IgD-negative memory B cell (primary cell): ENCODE data around the gene OPALIN. TPM values are rescaled to one million over a fixed set of nuclear protein-coding genes. Genes with fewer than 3 reads are reported as not detected.

ENCODE experiments used
- H3K27ac Mint-ChIP-seq, 3 donors: one replicate each; pipeline ENCODE4 v1.8.0; 2020 to 2022; ENCODE audit warnings: mild to moderate bottlenecking in 3 of 3, mixed read lengths in 3 of 3, moderate library complexity in 1 of 3
- H3K27me3 Mint-ChIP-seq: one replicate; pipeline ENCODE4 v1.8.0; 2021; ENCODE audit warnings: mixed read lengths
- H3K36me3 Mint-ChIP-seq: one replicate; pipeline ENCODE4 v1.8.0; 2020; ENCODE audit warnings: mild to moderate bottlenecking, mixed read lengths
- H3K4me1 Mint-ChIP-seq, 3 donors: one replicate each; pipeline ENCODE4 v1.8.0; 2020 to 2022; ENCODE audit warnings: mixed read lengths in 3 of 3, mild to moderate bottlenecking in 1 of 3
- H3K4me3 Mint-ChIP-seq, 4 donors: one replicate each; pipeline ENCODE4 v1.8.0; 2020 to 2022; ENCODE audit warnings: mild to moderate bottlenecking in 4 of 4, mixed read lengths in 4 of 4, moderate library complexity in 3 of 4
- H3K9me3 Mint-ChIP-seq, 3 donors: one replicate each; pipeline ENCODE4 v1.8.0; 2020 to 2021; ENCODE audit warnings: mixed read lengths in 3 of 3, mild to moderate bottlenecking in 1 of 3
- polyA plus RNA-seq: library from polyadenylated mRNA; unstranded; fragments of 300-500 nt; fragmentation: Illumina TruSeq; gene quantifications from one replicate; pipeline ENCODE4 v1.2.3, GENCODE V29; 2021

The OPALIN gene
- polyA plus RNA-seq, 1 donor from 2014 or later = not detected

DNA sequence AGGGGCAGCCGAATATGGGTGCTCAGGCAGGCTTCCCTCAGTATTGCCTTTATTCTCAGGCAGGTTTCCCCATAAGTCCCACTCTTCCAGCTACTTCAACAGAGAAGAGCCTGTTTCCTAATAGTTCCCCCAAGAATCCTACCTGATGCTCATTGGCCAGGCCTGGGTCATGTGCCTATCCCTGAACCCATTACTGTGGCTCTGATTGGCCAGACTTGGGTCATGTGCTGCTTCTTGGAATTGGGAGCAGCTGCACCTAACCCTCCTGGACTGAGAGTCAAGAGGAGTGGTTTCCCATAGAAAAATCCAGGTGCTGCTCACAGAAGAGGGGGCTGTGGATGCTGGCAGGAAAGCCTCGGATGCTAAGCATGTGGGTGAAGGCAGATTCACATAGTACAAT, 21.7 kb downstream of the OPALIN start:
- H3K36me3 Mint-ChIP-seq = no peaks in the 10 kb centered on the region
- no peak overlapping the region for H3K27ac Mint-ChIP-seq

DNA sequence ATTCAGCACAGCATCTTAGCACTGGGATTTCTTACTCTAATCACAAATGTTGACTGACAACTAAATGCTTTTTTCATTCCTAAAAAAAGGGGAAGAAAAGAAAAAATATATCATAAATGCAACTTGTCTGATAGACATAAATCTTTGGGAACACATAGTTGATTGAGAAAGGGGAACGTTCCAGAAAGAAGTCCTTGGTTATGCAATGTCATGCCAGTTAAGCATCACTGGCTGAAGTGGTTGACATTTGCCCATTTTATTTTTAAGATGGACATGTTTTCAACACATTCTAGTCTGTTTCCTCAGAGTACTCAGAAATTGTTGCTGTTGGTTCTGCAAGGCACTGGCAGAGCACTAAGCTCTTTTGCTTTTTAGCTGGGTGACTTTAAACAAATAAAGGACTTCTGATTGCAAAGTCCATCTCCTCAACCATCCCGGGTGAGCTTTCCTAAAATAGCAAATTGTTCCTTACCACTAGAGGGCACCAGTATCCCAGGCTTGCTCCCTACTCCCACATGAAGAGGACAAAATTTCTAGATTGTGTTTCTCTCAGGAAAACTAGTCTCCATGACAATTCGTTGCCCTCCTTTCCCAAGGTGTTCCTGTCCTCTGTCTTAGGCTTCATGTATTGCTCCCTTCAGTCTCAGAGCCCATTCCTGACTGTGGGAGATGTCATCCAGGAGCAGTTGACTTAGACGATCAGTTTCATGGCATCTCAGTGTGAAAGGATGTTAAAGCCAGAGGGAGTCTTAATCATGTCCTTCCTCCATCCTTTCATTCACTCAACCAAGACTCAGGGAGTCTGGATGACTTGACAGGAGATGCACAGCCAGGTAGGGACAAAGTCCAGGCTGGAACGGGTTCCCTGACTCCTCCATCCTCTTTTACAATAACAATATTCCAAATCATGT, 23.9 kb downstream of the OPALIN start:
- no peaks in the 10 kb centered on the region for H3K36me3 Mint-ChIP-seq

More for the DNA sequence above, 21.7 kb downstream of the OPALIN start:
- H3K4me1 Mint-ChIP-seq = peaks cover 0 to 4% (median 0%) of the 10 kb centered on the region in 3 donors
- no peaks in the 10 kb centered on the region for H3K9me3 Mint-ChIP-seq
- H3K4me3 Mint-ChIP-seq = no peak overlapping the region
- H3K27me3 Mint-ChIP-seq = peaks cover 2% of the 10 kb centered on the region

DNA sequence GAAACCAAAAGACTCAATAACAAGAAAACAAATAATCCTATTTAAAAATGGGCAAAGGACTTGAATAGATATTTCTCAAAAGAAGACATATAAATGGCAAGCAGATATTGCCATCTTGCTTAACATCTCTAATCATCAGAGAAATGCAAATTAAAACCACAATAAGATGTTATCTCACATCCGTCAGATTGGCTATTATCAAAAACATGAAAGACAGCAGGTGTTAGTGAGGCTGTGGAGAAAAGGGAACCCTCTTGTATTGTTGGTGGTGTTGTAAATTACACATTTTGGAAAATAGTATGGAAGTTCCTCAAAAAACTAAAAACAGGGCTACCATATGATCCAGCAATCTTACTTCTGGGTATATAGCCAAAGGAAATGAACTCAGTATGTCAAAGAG, 25.7 kb downstream of the OPALIN start:
- H3K4me3 Mint-ChIP-seq = no peak overlapping the region
- H3K27me3 Mint-ChIP-seq = peaks cover 14% of the 10 kb centered on the region
- H3K4me1 Mint-ChIP-seq = peaks cover 0 to 4% (median 0%) of the 10 kb centered on the region in 3 donors

More for the DNA sequence above, 23.9 kb downstream of the OPALIN start:
- no peak overlapping the region for H3K4me3 Mint-ChIP-seq
- no peaks in the 10 kb centered on the region for H3K9me3 Mint-ChIP-seq
- H3K4me1 Mint-ChIP-seq = peaks cover 0 to 4% (median 0%) of the 10 kb centered on the region in 3 donors
- no peak overlapping the region for H3K27ac Mint-ChIP-seq
- H3K27me3 Mint-ChIP-seq = peaks cover 11% of the 10 kb centered on the region

DNA sequence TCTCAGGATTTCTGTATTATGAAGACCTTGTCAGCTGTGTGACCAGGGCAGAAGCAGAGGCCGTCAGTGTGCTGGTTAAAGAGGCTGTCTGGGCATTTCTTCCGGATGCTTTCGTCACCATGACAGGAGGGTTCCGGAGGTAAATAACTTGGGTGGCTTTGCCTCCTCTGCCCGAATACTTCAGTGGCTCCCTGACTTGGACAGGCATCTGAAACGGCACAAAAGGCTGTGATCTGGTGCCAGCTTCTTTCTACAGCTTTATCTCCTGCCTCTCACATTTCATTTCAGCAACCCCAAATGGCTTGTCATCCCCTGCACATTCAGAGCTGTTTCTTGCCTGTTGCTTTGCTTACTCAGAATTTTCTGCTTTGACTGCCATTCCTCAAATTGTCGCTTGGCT, 31.3 kb downstream of the OPALIN start:
- H3K4me3 Mint-ChIP-seq = no peak overlapping the region
- H3K27ac Mint-ChIP-seq = no peak overlapping the region
- H3K27me3 Mint-ChIP-seq = peaks cover 26% of the 10 kb centered on the region
- H3K36me3 Mint-ChIP-seq = no peaks in the 10 kb centered on the region
- no peaks in the 10 kb centered on the region for H3K4me1 Mint-ChIP-seq
- peaks cover 0 to 1% (median 0%) of the 10 kb centered on the region in 3 donors for H3K9me3 Mint-ChIP-seq

More for the DNA sequence above, 25.7 kb downstream of the OPALIN start:
- H3K9me3 Mint-ChIP-seq = no peaks in the 10 kb centered on the region
- H3K27ac Mint-ChIP-seq = no peak overlapping the region
- no peaks in the 10 kb centered on the region for H3K36me3 Mint-ChIP-seq

DNA sequence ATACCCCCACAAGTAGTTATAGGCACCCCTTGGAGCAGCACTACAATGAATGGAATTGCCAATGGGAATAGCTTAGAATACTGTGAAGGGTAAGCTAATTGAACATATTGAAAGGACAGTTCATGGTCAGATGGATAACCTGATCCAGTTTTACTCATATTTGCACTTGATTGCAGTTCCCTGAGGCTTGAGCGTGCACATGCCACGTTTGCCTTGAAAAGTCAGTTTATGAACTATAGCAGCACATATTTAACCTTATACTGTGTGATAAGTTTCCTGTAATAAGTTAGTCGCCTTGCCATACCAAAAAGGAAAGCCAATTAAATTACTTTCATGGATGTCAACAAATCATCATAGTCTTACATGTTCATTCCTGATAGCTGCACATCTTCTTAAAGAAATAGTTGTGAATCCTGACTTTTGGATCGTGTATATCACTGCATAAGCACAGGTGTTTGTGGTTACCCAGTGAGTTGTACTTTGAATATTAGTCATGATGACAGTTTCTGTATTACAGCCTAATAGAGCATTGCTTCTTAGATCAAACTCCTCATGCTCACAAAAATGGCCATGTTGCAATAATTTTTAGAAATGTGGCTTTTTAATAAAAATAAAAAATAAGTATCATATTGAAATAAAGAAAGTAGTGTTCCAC, 33.0 kb downstream of the OPALIN start:
- Mint-ChIP-seq H3K27me3 (peaks cover 28% of the 10 kb centered on the region), H3K9me3 (peaks cover 0 to 1% (median 0%) of the 10 kb centered on the region in 3 donors), H3K4me3 (no peak overlapping the region), H3K36me3 (no peaks in the 10 kb centered on the region), H3K4me1 (no peaks in the 10 kb centered on the region), H3K27ac (no peak overlapping the region)

DNA sequence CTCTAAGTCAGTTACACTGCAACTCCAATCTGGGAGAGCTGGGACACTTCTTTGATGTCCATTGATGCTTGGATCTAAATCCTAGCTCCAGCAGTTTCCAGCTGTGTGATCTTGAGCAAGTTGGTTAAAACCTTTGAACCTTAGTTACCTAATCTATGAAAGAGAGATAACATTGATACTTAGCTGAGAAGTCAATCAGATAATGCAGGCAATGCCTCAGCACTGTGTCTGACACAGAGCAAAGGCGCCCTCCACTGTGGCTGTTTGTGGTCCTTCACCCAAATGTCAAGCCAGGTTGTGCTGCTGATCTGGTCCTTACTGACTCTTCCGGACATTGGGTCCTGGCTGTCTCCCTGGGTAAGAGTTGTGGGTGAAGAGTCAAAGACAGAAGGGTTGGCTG, 34.4 kb downstream of the OPALIN start:
- Mint-ChIP-seq H3K4me3 (no peak overlapping the region), H3K36me3 (no peaks in the 10 kb centered on the region)

DNA sequence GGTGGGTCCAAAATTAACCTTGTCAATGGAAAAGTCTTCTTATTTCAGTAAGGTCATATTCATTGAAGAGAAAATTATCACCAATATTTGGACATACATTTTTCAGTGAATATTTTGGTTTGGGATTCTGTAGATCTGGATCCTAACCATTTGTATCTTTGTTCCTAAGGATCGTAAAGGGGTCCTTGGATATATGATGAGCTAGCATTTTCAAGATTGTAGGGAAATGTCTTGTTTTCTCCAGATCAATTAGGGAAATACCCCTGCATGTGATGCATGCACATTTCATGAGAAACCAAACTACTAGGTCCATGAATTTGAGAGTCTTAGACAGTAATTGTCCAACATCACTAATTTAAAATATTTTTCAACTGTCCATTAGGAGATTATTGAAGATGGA, 36.5 kb downstream of the OPALIN start:
- H3K9me3 Mint-ChIP-seq = no peaks in the 10 kb centered on the region
- peaks cover 0 to 1% (median 0%) of the 10 kb centered on the region in 3 donors for H3K4me1 Mint-ChIP-seq
- H3K27ac Mint-ChIP-seq = no peak overlapping the region
- H3K4me3 Mint-ChIP-seq = no peak overlapping the region
- no peaks in the 10 kb centered on the region for H3K36me3 Mint-ChIP-seq
- H3K27me3 Mint-ChIP-seq = peaks cover 24% of the 10 kb centered on the region

More for the DNA sequence above, 34.4 kb downstream of the OPALIN start:
- Mint-ChIP-seq H3K27me3 (peaks cover 26% of the 10 kb centered on the region), H3K9me3 (peaks cover 0 to 1% (median 0%) of the 10 kb centered on the region in 3 donors), H3K27ac (no peak overlapping the region), H3K4me1 (no peaks in the 10 kb centered on the region)

DNA sequence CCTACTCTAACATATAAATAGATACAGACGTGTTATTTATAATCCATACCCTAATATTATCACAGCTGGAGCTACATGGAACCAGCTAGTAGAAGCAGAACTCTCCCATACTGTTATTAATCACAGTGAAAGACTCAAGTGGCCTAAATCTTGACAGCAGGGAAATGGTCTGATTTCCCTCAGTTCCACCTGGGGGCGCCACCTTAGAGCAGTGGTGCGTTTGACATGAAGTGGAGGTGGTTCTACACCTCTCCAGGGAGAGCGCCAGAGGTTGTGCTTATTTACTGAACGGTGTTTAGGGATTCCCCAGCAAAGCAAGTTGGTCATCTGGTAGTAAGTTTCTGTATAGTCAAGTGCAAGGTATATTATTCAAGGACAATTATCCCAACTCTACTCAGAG, 37.0 kb downstream of the OPALIN start:
- H3K9me3 Mint-ChIP-seq = no peaks in the 10 kb centered on the region
- H3K36me3 Mint-ChIP-seq = no peaks in the 10 kb centered on the region
- H3K27ac Mint-ChIP-seq = no peak overlapping the region
- H3K4me3 Mint-ChIP-seq = no peak overlapping the region
- peaks cover 22% of the 10 kb centered on the region for H3K27me3 Mint-ChIP-seq
- peaks cover 0 to 1% (median 0%) of the 10 kb centered on the region in 3 donors for H3K4me1 Mint-ChIP-seq

DNA sequence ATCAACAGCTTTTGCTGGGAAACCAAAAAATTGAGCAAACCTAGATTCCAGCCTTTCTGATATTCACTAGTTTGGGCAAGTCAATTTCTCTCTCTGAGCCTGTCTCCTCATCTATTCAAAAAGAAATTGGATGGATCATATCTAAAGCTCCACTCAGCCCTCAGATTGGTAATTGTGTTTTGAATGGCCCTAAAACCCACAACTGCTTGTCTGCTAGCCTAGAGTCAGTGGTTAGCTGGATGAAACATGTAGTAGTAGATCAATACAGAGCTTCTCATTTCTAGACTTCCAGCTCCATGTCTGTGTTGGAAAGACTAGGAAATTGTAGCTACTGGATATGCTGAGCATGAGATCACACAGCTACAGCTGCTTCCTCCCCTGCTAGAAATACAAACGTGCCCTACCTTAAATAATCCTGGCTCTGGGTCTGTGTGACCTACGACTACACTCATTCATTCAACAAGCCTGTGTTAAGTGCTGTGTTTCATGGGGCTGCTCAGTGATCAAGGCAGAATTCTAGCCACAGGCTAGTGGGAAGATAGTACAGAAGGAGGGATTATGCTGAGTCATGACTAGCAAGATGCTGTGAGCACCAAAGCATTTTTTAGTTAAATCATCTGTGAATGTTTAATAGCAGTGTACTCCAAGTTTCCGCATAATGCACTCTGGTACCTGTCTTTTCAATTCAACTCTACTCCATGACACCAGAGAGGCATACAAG, 38.9 kb downstream of the OPALIN start:
- Mint-ChIP-seq H3K4me3 (no peak overlapping the region), H3K27me3 (peaks cover 22% of the 10 kb centered on the region), H3K4me1 (peaks cover 0 to 2% (median 1%) of the 10 kb centered on the region in 3 donors), H3K27ac (no peak overlapping the region), H3K9me3 (no peaks in the 10 kb centered on the region), H3K36me3 (no peaks in the 10 kb centered on the region)

DNA sequence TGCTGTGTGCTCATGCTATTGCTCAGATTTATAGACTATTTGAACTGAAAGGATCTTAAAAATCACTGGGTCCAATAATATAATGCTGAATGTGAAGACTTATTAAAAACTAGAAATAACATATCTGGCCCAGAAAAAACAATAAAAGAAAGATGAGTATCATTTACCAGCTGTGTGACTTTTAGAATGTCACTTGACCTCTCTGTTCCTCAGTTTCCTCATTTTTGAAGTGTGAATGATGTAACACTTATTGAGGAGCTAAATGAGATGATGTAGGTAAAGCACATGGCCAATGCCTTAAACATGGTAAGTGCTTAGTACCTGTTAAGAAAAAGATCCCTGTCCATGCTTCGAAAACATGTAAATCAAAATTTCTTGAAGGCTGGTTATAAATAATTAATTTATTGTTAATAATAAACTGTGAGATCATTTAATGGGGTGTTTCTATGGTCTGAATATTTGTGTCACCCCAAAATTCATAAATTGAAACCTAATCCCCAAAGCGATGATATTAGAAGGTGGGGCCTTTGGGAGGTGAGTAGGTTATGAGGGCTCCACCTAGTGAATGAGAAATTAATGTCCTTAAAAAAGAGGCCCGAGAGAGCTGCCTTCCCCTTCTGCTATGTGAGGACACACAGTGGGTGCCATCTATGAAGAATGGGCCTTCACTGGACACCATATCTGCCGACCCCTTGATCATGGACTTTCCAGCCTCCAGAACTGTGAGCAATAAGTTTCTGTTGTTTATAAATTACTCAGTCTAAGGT, 41.6 kb downstream of the OPALIN start:
- Mint-ChIP-seq H3K36me3 (no peaks in the 10 kb centered on the region), H3K27ac (no peak overlapping the region), H3K4me3 (no peak overlapping the region), H3K27me3 (peaks cover 16% of the 10 kb centered on the region), H3K9me3 (no peaks in the 10 kb centered on the region), H3K4me1 (peaks cover 0 to 2% (median 1%) of the 10 kb centered on the region in 3 donors)

DNA sequence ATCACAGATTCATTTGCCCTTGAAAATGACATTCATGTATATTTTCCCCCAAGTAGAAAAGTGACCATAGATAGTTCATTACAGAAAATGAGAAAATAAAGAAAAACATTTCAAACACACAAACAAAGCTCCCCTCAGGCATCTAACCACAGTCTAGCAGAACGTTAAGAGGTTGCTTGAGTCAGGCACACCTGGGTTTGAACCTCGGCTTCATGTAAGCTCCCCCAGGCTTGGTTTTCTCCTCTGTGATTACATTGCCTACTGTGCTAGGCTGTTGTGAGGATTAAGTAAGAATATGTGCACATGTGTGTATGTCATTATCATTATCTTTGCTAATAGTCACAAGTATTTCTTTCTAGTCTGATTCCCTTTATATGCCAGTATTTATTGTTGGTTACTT, 45.5 kb downstream of the OPALIN start:
- H3K27me3 Mint-ChIP-seq = peaks cover 5% of the 10 kb centered on the region
- no peak overlapping the region for H3K27ac Mint-ChIP-seq
- H3K4me3 Mint-ChIP-seq = no peak overlapping the region
- peaks cover 0 to 2% (median 1%) of the 10 kb centered on the region in 3 donors for H3K4me1 Mint-ChIP-seq
- no peaks in the 10 kb centered on the region for H3K36me3 Mint-ChIP-seq
- H3K9me3 Mint-ChIP-seq = no peaks in the 10 kb centered on the region

DNA sequence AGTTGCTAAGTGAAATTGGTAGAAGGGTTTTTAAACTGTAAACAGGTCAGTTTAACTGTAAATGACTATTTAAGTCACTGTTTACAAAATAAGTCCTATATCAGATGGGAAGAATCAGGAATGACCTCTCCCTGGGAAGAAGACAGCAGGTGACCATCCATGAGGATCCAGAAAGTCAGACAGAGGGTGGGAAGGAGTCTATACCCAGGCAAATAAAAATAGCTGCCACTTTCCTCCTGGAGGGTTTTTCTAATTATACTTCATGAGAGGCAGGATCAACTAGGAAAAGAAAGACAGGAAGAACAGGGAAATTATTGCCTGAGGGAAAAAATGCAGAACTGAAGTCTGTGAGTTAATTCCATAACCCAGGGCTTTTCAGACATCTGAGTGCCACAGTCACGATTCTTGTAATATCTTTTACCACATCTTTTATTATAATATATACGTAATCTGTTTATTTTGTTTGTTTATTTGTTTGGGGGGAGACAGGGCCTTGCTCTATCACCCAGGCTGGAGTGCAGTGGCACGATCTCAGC, 47.6 kb downstream of the OPALIN start:
- Mint-ChIP-seq H3K27me3 (peaks cover 13% of the 10 kb centered on the region), H3K36me3 (no peaks in the 10 kb centered on the region), H3K4me3 (no peak overlapping the region), H3K27ac (no peak overlapping the region), H3K9me3 (no peaks in the 10 kb centered on the region), H3K4me1 (peaks cover 0 to 8% (median 6%) of the 10 kb centered on the region in 3 donors)

DNA sequence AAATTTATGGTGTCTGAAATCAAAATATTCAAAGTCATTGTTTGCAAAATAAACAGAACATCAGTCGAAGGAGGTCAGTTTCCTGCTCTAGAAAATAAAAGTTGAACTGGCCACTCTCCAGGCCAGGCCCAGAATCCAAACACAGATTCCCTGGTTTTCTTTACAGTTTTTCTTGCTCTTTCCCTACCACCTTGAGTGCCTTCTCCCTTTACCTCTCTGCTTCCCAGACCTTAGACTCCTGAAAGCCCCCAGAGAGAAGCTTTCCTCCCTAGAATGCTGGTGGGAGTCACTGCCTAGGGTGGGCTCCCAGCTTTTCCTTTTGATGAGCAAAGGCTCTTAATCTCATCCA, 48.5 kb downstream of the OPALIN start:
- Mint-ChIP-seq H3K27me3 (peaks cover 16% of the 10 kb centered on the region), H3K27ac (no peak overlapping the region)

DNA sequence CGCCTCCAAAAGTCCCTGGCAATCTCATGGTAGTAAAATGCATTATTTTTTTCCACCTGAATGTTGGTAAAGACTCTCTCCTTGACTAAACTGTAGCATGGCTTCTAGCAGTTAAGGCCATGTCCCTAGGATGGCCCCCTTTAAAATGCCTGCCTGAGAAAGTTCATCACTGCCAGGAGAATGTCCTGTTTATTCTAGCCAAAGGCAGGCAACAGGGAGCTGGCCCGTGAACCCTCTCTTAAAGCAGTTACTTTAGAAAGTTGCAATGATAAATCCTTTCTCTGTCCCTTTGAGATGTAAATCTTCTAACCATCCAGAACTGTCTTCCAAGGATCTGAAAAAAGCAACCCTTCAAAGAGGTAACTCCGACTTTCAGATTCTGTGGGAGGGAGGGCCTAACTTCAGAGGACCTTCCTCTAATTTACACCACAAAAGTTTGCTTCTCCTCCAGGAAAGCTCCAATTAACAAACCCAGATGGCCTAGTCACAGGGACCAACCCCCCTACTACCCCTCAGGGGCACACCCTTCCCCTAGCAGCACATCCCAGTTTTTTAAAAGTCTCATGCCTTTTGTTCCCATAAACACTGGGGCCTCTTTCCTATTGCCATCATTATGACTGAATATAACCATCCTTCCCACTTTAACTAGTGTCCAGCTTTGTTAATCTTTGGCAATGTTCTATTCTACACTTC, 49.0 kb downstream of the OPALIN start:
- Mint-ChIP-seq H3K4me1 (peaks cover 0 to 9% (median 6%) of the 10 kb centered on the region in 3 donors), H3K36me3 (no peaks in the 10 kb centered on the region), H3K27me3 (peaks cover 19% of the 10 kb centered on the region), H3K4me3 (no peak overlapping the region), H3K9me3 (no peaks in the 10 kb centered on the region), H3K27ac (no peak overlapping the region)

More for the DNA sequence above, 48.5 kb downstream of the OPALIN start:
- Mint-ChIP-seq H3K4me1 (peaks cover 0 to 9% (median 6%) of the 10 kb centered on the region in 3 donors), H3K9me3 (no peaks in the 10 kb centered on the region), H3K4me3 (no peak overlapping the region), H3K36me3 (no peaks in the 10 kb centered on the region)
